Endothelial cell of umbilical vein (primary cell): Measurements from ENCODE around the gene SSTR5. TPM values are rescaled to one million over a fixed set of nuclear protein-coding genes. Genes with fewer than 3 reads are reported as not detected.

Source experiments
- BruUV-seq: library from RNA; stranded (reverse); fragments of 400-500 nt; replicated peaks from 2 replicates; lab custom pipeline; 2021; lab: Mats Ljungman, UMichigan
- CTCF ChIA-PET: fragments of 300-600, 350-600 bp; sonication (Branson Sonifier 250); formaldehyde crosslinking; loops from one replicate; lab custom pipeline; 2021; ENCODE audit warnings: antibody characterized with exemption, inconsistent platforms; lab: Charles Lee
- POLR2A ChIA-PET: fragments of 300-600, 350-600 bp; sonication (Branson Sonifier 250); formaldehyde crosslinking; loops from one replicate; lab custom pipeline; 2021; ENCODE audit warnings: antibody characterized with exemption, inconsistent platforms; lab: Charles Lee
- DNase-seq: peaks from one replicate; pipeline ENCODE4 v3.0.0-alpha.2; 2011; ENCODE audit warnings: low read depth, low spot score
- FAIRE-seq: peaks from 2 replicates; lab custom pipeline; 2011; peaks lifted over from hg19 to GRCh38; lab: Jason Lieb, UNC
- H2AFZ ChIP-seq: 2 replicates; pipeline ENCODE4 v1.6.0; 2012; ENCODE audit warnings: low read depth, low read length, control low read depth, inconsistent platforms
- H3K27ac ChIP-seq: 2 replicates; pipeline ENCODE4 v1.5.1; 2011; ENCODE audit warnings: low read depth, mild to moderate bottlenecking, control low read depth, low read length, moderate library complexity; ENCODE audit not compliant: insufficient read depth
- H3K27me3 ChIP-seq, 2 experiments: 2 replicates each; pipeline versions ENCODE4 v1.6.0 to v1.6.1; 2011; ENCODE audit warnings: low read length in 2 of 2, mixed read lengths in 1 of 2; ENCODE audit not compliant: control insufficient read depth in 2 of 2, insufficient read depth in 2 of 2
- H3K36me3 ChIP-seq, 2 experiments: 2 replicates in 1 of 2; 3 replicates in 1 of 2; pipeline ENCODE4 v1.5.1; 2011; ENCODE audit warnings: low read length in 2 of 2, mild to moderate bottlenecking in 1 of 2, moderate library complexity in 1 of 2; ENCODE audit not compliant: control insufficient read depth in 2 of 2, insufficient read depth in 2 of 2; ENCODE audit errors: extremely low read depth in 1 of 2
- H3K4me1 ChIP-seq: 3 replicates; pipeline ENCODE4 v1.5.1; 2011; ENCODE audit warnings: mild to moderate bottlenecking, low read length; ENCODE audit not compliant: control insufficient read depth, insufficient read depth; ENCODE audit errors: extremely low read depth
- H3K4me2 ChIP-seq: 2 replicates; pipeline ENCODE4 v1.6.1; 2011; ENCODE audit warnings: low read length, control low read depth, mixed read lengths; ENCODE audit not compliant: insufficient read depth
- H3K4me3 ChIP-seq, 3 experiments: fragments of 200-600 bp in 1 of 3; sonication (generic), shearing (Covaris generic) in 1 of 3; replicated peaks in 1 of 3; 2 replicates each; pipeline ENCODE4 v1.5.1; 2011 to 2016; ENCODE audit warnings: control low read depth in 3 of 3, low read length in 3 of 3, mild to moderate bottlenecking in 2 of 3, inconsistent platforms in 1 of 3, low read depth in 1 of 3, moderate library complexity in 1 of 3; ENCODE audit not compliant: insufficient read depth in 1 of 3
- H3K79me2 ChIP-seq: 2 replicates; pipeline ENCODE4 v1.6.0; 2012; ENCODE audit warnings: low read length, inconsistent platforms; ENCODE audit not compliant: control insufficient read depth, insufficient read depth
- H3K9ac ChIP-seq: replicated peaks from 2 replicates; pipeline ENCODE3; 2011; ENCODE audit warnings: low read length, control low read depth; ENCODE audit not compliant: insufficient read depth; ENCODE audit errors: extremely low read depth
- H3K9me1 ChIP-seq: replicated peaks from 3 replicates; pipeline ENCODE4 v1.6.0; 2011; ENCODE audit warnings: mild to moderate bottlenecking, low read length; ENCODE audit not compliant: control insufficient read depth, insufficient read depth; ENCODE audit errors: extremely low read depth
- H3K9me3 ChIP-seq: replicated peaks from 2 replicates; pipeline ENCODE4 v1.5.1; 2012; ENCODE audit warnings: low read length, inconsistent platforms; ENCODE audit not compliant: control insufficient read depth, insufficient read depth
- H4K20me1 ChIP-seq: replicated peaks from 2 replicates; pipeline ENCODE3; 2011; ENCODE audit warnings: mild to moderate bottlenecking, low read length; ENCODE audit not compliant: control insufficient read depth, insufficient read depth; ENCODE audit errors: extremely low read depth
- EZH2 ChIP-seq: IDR thresholded peaks from 2 replicates; pipeline ENCODE4 v1.6.1; 2012; ENCODE audit warnings: borderline replicate concordance, low read depth, mild to moderate bottlenecking, moderate library complexity, low read length, inconsistent platforms; ENCODE audit not compliant: severe bottlenecking
- FOS ChIP-seq: IDR thresholded peaks from 2 replicates; pipeline ENCODE4 v1.6.1; 2011; ENCODE audit warnings: mild to moderate bottlenecking, low read length, moderate library complexity, borderline replicate concordance; ENCODE audit not compliant: insufficient read depth
- GATA2 ChIP-seq: IDR thresholded peaks from 2 replicates; pipeline ENCODE4 v1.7.0; 2011; ENCODE audit warnings: low read depth, mild to moderate bottlenecking, moderate library complexity, mixed read lengths, low read length; ENCODE audit not compliant: insufficient read length, insufficient read depth
- JUN ChIP-seq: IDR thresholded peaks from 2 replicates; pipeline ENCODE4 v1.6.1; 2011; ENCODE audit warnings: borderline replicate concordance, low read depth; ENCODE audit not compliant: insufficient read length, insufficient read depth
- MYC ChIP-seq: IDR thresholded peaks from one replicate; pipeline ENCODE4 v1.6.1; 2011; ENCODE audit warnings: mild to moderate bottlenecking, low read depth, low read length
- POLR2A ChIP-seq: IDR thresholded peaks from 2 replicates; pipeline ENCODE4 v1.6.1; 2012; ENCODE audit warnings: low read depth, mild to moderate bottlenecking, control low read depth, low read length
- POLR2AphosphoS5 ChIP-seq: IDR thresholded peaks from 2 replicates; pipeline ENCODE4 v1.6.1; 2012; ENCODE audit warnings: low read depth, mild to moderate bottlenecking, control low read depth, low read length, moderate library complexity; ENCODE audit not compliant: insufficient read depth
- dilution Hi-C: fragments of 300-500 bp; cut with MboI; formaldehyde crosslinking; loops from one replicate; pipeline ENCODE4 v1.15.0; 2019; ENCODE audit warnings: low sequenced_read_pairs; ENCODE audit not compliant: extremely low pct_ligation_motif_present
- intact Hi-C: fragments of 100-400 bp; cut with micrococcal nuclease; formaldehyde crosslinking; loops from one replicate; pipeline ENCODE4 v1.10.0; 2022
- polyA plus RNA-seq, 4 experiments: library from polyadenylated mRNA; depleted of rRNA in 3 of 4; stranded (reverse) in 3 of 4; unstranded in 1 of 4; fragments of >200 nt; gene quantifications; 2 replicates each; pipeline versions ENCODE4 v1.2.1 to v1.2.3, GENCODE V29; 2011 to 2012; ENCODE audit warnings: missing spikeins in 1 of 4
- total RNA-seq: library from RNA; stranded (reverse); gene quantifications from 2 replicates; pipeline ENCODE4 v1.2.3, GENCODE V29; 2021
- TF ChIP-seq, protein P1 (sequence below): IDR thresholded peaks from 2 replicates; pipeline ENCODE4 v1.6.1; 2011; ENCODE audit not compliant: insufficient read depth, insufficient read length
- TF ChIP-seq, protein P2 (sequence below), 2 donors: IDR thresholded peaks; 1 replicate in 1 of 2; 2 replicates in 1 of 2; pipeline ENCODE4 v1.5.1; 2011; ENCODE audit warnings: low read length in 2 of 2, mild to moderate bottlenecking in 2 of 2, moderate library complexity in 2 of 2, control low read depth in 1 of 2, inconsistent platforms in 1 of 2, low read depth in 1 of 2; ENCODE audit not compliant: insufficient read depth in 1 of 2; ENCODE audit errors: extremely low read depth in 1 of 2

Gene SSTR5
- total and polyA plus RNA-seq, 2 donors (not counting 3 experiments of a cell fraction or from before 2014, with no cell fraction given): 0.24 to 0.52 TPM

DNA sequence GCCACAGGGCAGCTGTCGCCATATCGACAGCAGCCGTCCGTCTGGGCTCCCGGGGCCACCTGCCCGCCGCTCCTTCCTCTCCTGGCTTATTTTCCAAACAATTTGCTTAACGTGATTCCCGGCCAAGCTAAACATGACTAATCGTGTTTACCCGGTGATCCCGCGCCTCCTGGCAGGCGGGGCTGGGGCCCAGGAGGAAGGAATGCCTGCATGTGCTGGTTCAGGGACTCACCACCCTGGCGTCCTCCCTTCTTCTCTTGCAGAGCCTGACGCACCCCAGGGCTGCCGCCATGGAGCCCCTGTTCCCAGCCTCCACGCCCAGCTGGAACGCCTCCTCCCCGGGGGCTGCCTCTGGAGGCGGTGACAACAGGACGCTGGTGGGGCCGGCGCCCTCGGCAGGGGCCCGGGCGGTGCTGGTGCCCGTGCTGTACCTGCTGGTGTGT is 6.1 kb downstream of the SSTR5 start:
- peaks cover 30% of the 10 kb centered on the region for H3K4me1 ChIP-seq
- DNase-seq: peak; percentile 95
- no peak overlapping the region for H3K4me3 ChIP-seq
- CTCF ChIA-PET: interaction anchor here (0.9 to 1.8 kb wide), 2 partner anchors 10 to 21 kb away, joined by 3 to 12 read pairs; no protein-coding TSS in a partner anchor
- no peak overlapping the region for H3K9ac ChIP-seq
- H2AFZ ChIP-seq: no peak overlapping the region
- TF ChIP-seq MYC (peak; percentile 41), FOS (peak; percentile 78), EZH2 (no peak), POLR2A (no peak), GATA2 (no peak), JUN (no peak), POLR2AphosphoS5 (peak; percentile 87)
- TF ChIP-seq, protein P1, sequence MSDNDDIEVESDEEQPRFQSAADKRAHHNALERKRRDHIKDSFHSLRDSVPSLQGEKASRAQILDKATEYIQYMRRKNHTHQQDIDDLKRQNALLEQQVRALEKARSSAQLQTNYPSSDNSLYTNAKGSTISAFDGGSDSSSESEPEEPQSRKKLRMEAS: no peak
- TF ChIP-seq, protein P2, sequence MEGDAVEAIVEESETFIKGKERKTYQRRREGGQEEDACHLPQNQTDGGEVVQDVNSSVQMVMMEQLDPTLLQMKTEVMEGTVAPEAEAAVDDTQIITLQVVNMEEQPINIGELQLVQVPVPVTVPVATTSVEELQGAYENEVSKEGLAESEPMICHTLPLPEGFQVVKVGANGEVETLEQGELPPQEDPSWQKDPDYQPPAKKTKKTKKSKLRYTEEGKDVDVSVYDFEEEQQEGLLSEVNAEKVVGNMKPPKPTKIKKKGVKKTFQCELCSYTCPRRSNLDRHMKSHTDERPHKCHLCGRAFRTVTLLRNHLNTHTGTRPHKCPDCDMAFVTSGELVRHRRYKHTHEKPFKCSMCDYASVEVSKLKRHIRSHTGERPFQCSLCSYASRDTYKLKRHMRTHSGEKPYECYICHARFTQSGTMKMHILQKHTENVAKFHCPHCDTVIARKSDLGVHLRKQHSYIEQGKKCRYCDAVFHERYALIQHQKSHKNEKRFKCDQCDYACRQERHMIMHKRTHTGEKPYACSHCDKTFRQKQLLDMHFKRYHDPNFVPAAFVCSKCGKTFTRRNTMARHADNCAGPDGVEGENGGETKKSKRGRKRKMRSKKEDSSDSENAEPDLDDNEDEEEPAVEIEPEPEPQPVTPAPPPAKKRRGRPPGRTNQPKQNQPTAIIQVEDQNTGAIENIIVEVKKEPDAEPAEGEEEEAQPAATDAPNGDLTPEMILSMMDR (IDR thresholded peaks at IDR 0.05; ENCODE audit: extremely low read depth in 1 of 2, insufficient read depth in 1 of 2, low read depth in 1 of 2, low read length in 2 of 2): no peak
- POLR2A ChIA-PET: no interaction called here
- intact Hi-C loops (no loop called here), dilution Hi-C loops (no loop called here)
- BruUV-seq: no TSS peak
- H3K36me3 ChIP-seq: no peaks in the 10 kb centered on the region
- H3K9me1 ChIP-seq: no peaks in the 10 kb centered on the region
- no peaks in the 10 kb centered on the region for H3K27me3 ChIP-seq
- H3K4me2 ChIP-seq: no peak overlapping the region
- no peak overlapping the region for H3K27ac ChIP-seq
- no peaks in the 10 kb centered on the region for H3K79me2 ChIP-seq
- no peaks in the 10 kb centered on the region for H3K9me3 ChIP-seq
- FAIRE-seq: peak; percentile 93
- no peaks in the 10 kb centered on the region for H4K20me1 ChIP-seq
